Measurements from ENCODE around the gene SF3B3. TPM values are rescaled to one million over a fixed set of nuclear protein-coding genes. Genes with fewer than 3 reads are reported as not detected.

SF3B3 gene
- total RNA-seq = 182 to 262 TPM (median 186 TPM) in 3 replicates
- long read RNA-seq, full-length matches to known transcripts = 97 of 125 reads
- long read RNA-seq, partial matches to known transcripts = 9 of 125 reads
- long read RNA-seq, other reads (novel, unspliced or antisense) = 19 of 125 reads

GRCh38 chr16:70523743-70524398 is at the start of gene SF3B3:
SF3B3 (plus strand) TSS chr16:70523816; CDS start chr16:70526657, 2,841 bp downstream.
- Mint-ChIP-seq H3K4me3 (ENCODE audit: unreplicated experiment) (peak within 1 kb of the TSS; percentile 93), H3K27me3 (ENCODE audit: low read depth) (no peaks in the 10 kb centered on the region), H3K9me3 (ENCODE audit: low read depth) (no peaks in the 10 kb centered on the region), H3K27ac (ENCODE audit: unreplicated experiment) (peak within 1 kb of the TSS; percentile 99), H3K36me3 (ENCODE audit: low read depth) (peaks cover 5% of the 10 kb centered on the region), H3K4me1 (ENCODE audit: low read depth) (peaks cover 58% of the 10 kb centered on the region)
- no peak for TF ChIP-seq CTCF (IDR thresholded peaks at IDR 0.05)
- no peak for DNase-seq (ENCODE audit: low spot score)

- Mint-ChIP-seq H3K4me3 (ENCODE audit: unreplicated experiment) (no peak overlapping the region), H3K36me3 (ENCODE audit: low read depth) (no peaks in the 10 kb centered on the region), H3K27ac (ENCODE audit: unreplicated experiment) (no peak overlapping the region), H3K27me3 (ENCODE audit: low read depth) (no peaks in the 10 kb centered on the region), H3K9me3 (ENCODE audit: low read depth) (no peaks in the 10 kb centered on the region), H3K4me1 (ENCODE audit: low read depth) (peaks cover 33% of the 10 kb centered on the region)
- DNase-seq (ENCODE audit: low spot score) = no peak
- no peak for TF ChIP-seq CTCF (IDR thresholded peaks at IDR 0.05)
Measured at GRCh38 chr16:70474320-70475053, 49.1 kb upstream of the SF3B3 start.

GRCh38 chr16:70475054-70475871 is 48.4 kb upstream of the SF3B3 start:
- DNase-seq (ENCODE audit: low spot score) = no peak
- Mint-ChIP-seq H3K27ac (ENCODE audit: unreplicated experiment) (no peak overlapping the region), H3K27me3 (ENCODE audit: low read depth) (no peaks in the 10 kb centered on the region), H3K36me3 (ENCODE audit: low read depth) (no peaks in the 10 kb centered on the region), H3K9me3 (ENCODE audit: low read depth) (no peaks in the 10 kb centered on the region), H3K4me1 (ENCODE audit: low read depth) (peaks cover 33% of the 10 kb centered on the region), H3K4me3 (ENCODE audit: unreplicated experiment) (no peak overlapping the region)
- no peak for TF ChIP-seq CTCF (IDR thresholded peaks at IDR 0.05)

GRCh38 chr16:70476272-70477020 is 47.2 kb upstream of the SF3B3 start:
- peak overlapping the region; percentile 83 for H3K27ac Mint-ChIP-seq (ENCODE audit: unreplicated experiment)
- H3K4me3 Mint-ChIP-seq (ENCODE audit: unreplicated experiment) = no peak overlapping the region

More at GRCh38 chr16:70476272-70477020, 47.2 kb upstream of the SF3B3 start:
- Mint-ChIP-seq H3K4me1 (ENCODE audit: low read depth) (peaks cover 33% of the 10 kb centered on the region), H3K27me3 (ENCODE audit: low read depth) (no peaks in the 10 kb centered on the region), H3K36me3 (ENCODE audit: low read depth) (no peaks in the 10 kb centered on the region), H3K9me3 (ENCODE audit: low read depth) (no peaks in the 10 kb centered on the region)
- DNase-seq (ENCODE audit: low spot score) = no peak
- no peak for TF ChIP-seq CTCF (IDR thresholded peaks at IDR 0.05)
